Calu3 (cell line): ENCODE measurements around the gene KCNK16. TPM values are rescaled to one million over a fixed set of nuclear protein-coding genes. Genes with fewer than 3 reads are reported as not detected.

ENCODE experiments used
- BruUV-seq: library from RNA; stranded (reverse); fragments of 400-500 nt; replicated peaks from 2 replicates; lab custom pipeline; 2021; lab: Mats Ljungman, UMichigan
- CTCF ChIA-PET: fragments of 300-600 bp; sonication (Branson Sonifier 250); formaldehyde crosslinking; loops from one replicate; lab custom pipeline; 2022; ENCODE audit warnings: antibody characterized with exemption; lab: Charles Lee
- DNase-seq: peaks from one replicate; pipeline ENCODE4 v3.0.0; 2022
- H3K27ac Mint-ChIP-seq: one replicate; pipeline ENCODE4 v1.8.0; 2022; ENCODE audit warnings: mixed read lengths; ENCODE audit not compliant: unreplicated experiment
- H3K27me3 Mint-ChIP-seq: one replicate; pipeline ENCODE4 v1.8.0; 2022; ENCODE audit warnings: mixed read lengths; ENCODE audit not compliant: unreplicated experiment
- H3K36me3 Mint-ChIP-seq: one replicate; pipeline ENCODE4 v1.8.0; 2022; ENCODE audit warnings: mild to moderate bottlenecking, moderate library complexity, mixed read lengths; ENCODE audit not compliant: insufficient read depth, unreplicated experiment
- H3K4me1 Mint-ChIP-seq: one replicate; pipeline ENCODE4 v1.8.0; 2022; ENCODE audit warnings: mild to moderate bottlenecking, low read depth, mixed read lengths; ENCODE audit not compliant: unreplicated experiment
- H3K4me3 Mint-ChIP-seq: one replicate; pipeline ENCODE4 v1.8.0; 2022; ENCODE audit warnings: mild to moderate bottlenecking, low read depth, moderate library complexity, mixed read lengths; ENCODE audit not compliant: unreplicated experiment
- H3K9me3 Mint-ChIP-seq: one replicate; pipeline ENCODE4 v1.8.0; 2022; ENCODE audit warnings: low read depth, mixed read lengths; ENCODE audit not compliant: unreplicated experiment
- CTCF ChIP-seq: fragments of 200-600 bp; IDR thresholded peaks from one replicate; pipeline ENCODE4 v1.8.0; 2022; ENCODE audit warnings: antibody characterized with exemption; ENCODE audit not compliant: unreplicated experiment
- intact Hi-C: fragments of 100-400 bp; cut with micrococcal nuclease; formaldehyde crosslinking; loops from one replicate; pipeline ENCODE4 v1.10.0; 2022; ENCODE audit not compliant: unreplicated experiment
- total RNA-seq: library from RNA; stranded (reverse); gene quantifications from 2 replicates; pipeline ENCODE4 v1.2.3, GENCODE V29; 2022

Gene KCNK16
- total RNA-seq, 1 experiment from 2014 or later, result not detected

- peaks cover 36% of the 10 kb centered on the region for H3K27me3 Mint-ChIP-seq
Observed at GRCh38 chr6:39312912-39313525, 9.5 kb downstream of the KCNK16 start.

GRCh38 chr6:39310542-39310941, 12.0 kb downstream of the KCNK16 start:
- intact Hi-C loops, result loop anchor here (1.0 to 2.0 kb wide), 3 partner anchors 308 to 438 kb away; no protein-coding TSS in a partner anchor
- H3K36me3 Mint-ChIP-seq, result peaks cover 7% of the 10 kb centered on the region
- H3K27ac Mint-ChIP-seq, result no peak overlapping the region
- no peak for DNase-seq
- H3K27me3 Mint-ChIP-seq, result peaks cover 59% of the 10 kb centered on the region
- CTCF ChIA-PET, result interaction anchor here (0.7 to 1.8 kb wide), 4 partner anchors 140 to 314 kb away, joined by 5 to 9 read pairs (median 5); no protein-coding TSS in a partner anchor
- no peaks in the 10 kb centered on the region for H3K4me1 Mint-ChIP-seq
- no peaks in the 10 kb centered on the region for H3K9me3 Mint-ChIP-seq
- TF ChIP-seq CTCF, result no peak
- no TSS peak for BruUV-seq
- no peak overlapping the region for H3K4me3 Mint-ChIP-seq

More at GRCh38 chr6:39312912-39313525, 9.5 kb downstream of the KCNK16 start:
- DNase-seq, result no peak
- CTCF ChIA-PET, result interaction anchor here (1.1 kb wide), 1 partner anchor 316 kb away, joined by 3 read pairs; no protein-coding TSS in a partner anchor
- H3K9me3 Mint-ChIP-seq, result no peaks in the 10 kb centered on the region
- H3K36me3 Mint-ChIP-seq, result peaks cover 7% of the 10 kb centered on the region
- no peaks in the 10 kb centered on the region for H3K4me1 Mint-ChIP-seq
- no peak overlapping the region for H3K27ac Mint-ChIP-seq
- BruUV-seq, result no TSS peak
- TF ChIP-seq CTCF, result no peak
- intact Hi-C loops, result no loop called here
- H3K4me3 Mint-ChIP-seq, result peak overlapping the region; percentile 71

GRCh38 chr6:39309942-39310531, 12.5 kb downstream of the KCNK16 start:
- Mint-ChIP-seq H3K27ac (no peak overlapping the region), H3K27me3 (peaks cover 64% of the 10 kb centered on the region), H3K36me3 (peaks cover 7% of the 10 kb centered on the region), H3K9me3 (no peaks in the 10 kb centered on the region), H3K4me1 (no peaks in the 10 kb centered on the region), H3K4me3 (no peak overlapping the region)
- TF ChIP-seq CTCF, result peak; percentile 96
- CTCF ChIA-PET, result interaction anchor here (0.5 to 1.8 kb wide), 4 partner anchors 140 to 313 kb away, joined by 3 to 9 read pairs (median 5); no protein-coding TSS in a partner anchor
- DNase-seq, result peak; percentile 91
- intact Hi-C loops, result loop anchor here (1.0 to 2.0 kb wide), 3 partner anchors 307 to 437 kb away; no protein-coding TSS in a partner anchor
- no TSS peak for BruUV-seq

GRCh38 chr6:39307462-39307861, 15.0 kb downstream of the KCNK16 start:
- no peak for DNase-seq
- no TSS peak for BruUV-seq
- CTCF ChIA-PET, result no interaction called here
- Mint-ChIP-seq H3K9me3 (no peaks in the 10 kb centered on the region), H3K27me3 (peaks cover 70% of the 10 kb centered on the region), H3K4me3 (no peak overlapping the region), H3K27ac (no peak overlapping the region), H3K36me3 (no peaks in the 10 kb centered on the region), H3K4me1 (peaks cover 4% of the 10 kb centered on the region)
- intact Hi-C loops, result no loop called here
- no peak for TF ChIP-seq CTCF
